GM18520 (cell line): Measurements from ENCODE around the gene PTMA.
"Not testable (repeated sequence)": the region's sequence is repeated elsewhere in the genome, so short reads cannot be mapped to it uniquely, and the experiment has no call there.

Source experiments
- ATAC-seq: cut with Tn5 transposase; IDR thresholded peaks from one replicate; pipeline ENCODE4 v1.9.1; 2021; ENCODE audit not compliant: unreplicated experiment

PTMA gene

DNA sequence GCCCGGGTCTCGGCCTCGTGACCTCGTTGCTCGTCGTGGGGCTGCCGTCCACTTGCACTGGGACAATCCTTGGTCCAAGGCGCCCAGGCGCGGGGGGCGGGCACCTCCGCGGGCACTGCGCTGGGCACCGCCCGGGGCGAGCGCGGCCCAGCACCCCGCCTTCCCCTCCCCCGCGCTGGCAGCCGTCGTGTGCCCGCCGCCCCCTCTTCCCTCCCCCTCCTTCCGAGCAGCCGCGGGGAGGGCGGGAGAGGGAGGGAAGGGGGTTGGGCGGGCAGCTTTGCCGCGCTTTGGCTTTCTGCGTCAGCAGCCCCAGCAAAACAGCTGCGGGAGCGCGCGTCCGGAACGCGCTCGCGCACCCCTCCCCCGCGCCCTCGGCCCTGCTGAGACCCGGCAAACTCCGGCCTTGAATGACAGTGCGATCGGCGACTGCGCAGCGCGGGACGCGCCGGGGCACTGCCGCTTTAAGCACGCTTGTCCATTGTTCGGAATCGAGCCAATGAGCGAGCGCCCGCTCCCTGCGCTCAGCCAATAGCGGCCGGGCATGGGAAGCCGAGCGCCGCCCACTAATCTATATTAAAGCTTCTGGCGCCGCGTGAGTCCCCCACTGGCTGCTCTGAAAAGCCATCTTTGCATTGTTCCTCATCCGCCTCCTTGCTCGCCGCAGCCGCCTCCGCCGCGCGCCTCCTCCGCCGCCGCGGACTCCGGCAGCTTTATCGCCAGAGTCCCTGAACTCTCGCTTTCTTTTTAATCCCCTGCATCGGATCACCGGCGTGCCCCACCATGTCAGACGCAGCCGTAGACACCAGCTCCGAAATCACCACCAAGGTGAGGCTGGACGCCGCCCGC, at the start of gene PTMA:
Gene PTMA, plus strand, starts transcription at position 599 of the 846 bp plus-strand sequence. Its CDS starts 182 bp downstream, at position 781.
- ATAC-seq, result peak; percentile 52

GRCh38 chr2:231660073-231660472, 48.3 kb upstream of the PTMA start:
- ATAC-seq, result not testable (repeated sequence)

DNA sequence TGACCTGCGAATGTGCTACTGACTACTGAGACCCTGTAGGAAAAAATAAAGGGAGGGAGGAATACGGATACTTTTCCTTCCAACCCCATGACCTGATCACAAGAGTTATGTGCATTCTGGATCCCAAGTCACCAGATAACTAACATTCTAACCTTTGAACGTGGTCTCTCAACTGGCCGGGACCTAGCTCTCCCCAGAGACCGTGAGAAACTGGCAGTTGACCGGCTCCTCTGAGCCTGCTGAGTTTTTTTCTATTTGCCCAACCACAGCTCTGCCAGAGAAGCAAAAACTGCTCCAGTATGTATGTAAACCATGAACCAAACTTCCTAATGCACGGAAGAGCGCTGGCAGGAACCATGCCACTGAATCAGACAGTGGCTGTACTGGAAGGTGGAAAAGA, 47.5 kb upstream of the PTMA start:
- ATAC-seq, result no peak

GRCh38 chr2:231661422-231662027, 46.8 kb upstream of the PTMA start:
- no peak for ATAC-seq

DNA sequence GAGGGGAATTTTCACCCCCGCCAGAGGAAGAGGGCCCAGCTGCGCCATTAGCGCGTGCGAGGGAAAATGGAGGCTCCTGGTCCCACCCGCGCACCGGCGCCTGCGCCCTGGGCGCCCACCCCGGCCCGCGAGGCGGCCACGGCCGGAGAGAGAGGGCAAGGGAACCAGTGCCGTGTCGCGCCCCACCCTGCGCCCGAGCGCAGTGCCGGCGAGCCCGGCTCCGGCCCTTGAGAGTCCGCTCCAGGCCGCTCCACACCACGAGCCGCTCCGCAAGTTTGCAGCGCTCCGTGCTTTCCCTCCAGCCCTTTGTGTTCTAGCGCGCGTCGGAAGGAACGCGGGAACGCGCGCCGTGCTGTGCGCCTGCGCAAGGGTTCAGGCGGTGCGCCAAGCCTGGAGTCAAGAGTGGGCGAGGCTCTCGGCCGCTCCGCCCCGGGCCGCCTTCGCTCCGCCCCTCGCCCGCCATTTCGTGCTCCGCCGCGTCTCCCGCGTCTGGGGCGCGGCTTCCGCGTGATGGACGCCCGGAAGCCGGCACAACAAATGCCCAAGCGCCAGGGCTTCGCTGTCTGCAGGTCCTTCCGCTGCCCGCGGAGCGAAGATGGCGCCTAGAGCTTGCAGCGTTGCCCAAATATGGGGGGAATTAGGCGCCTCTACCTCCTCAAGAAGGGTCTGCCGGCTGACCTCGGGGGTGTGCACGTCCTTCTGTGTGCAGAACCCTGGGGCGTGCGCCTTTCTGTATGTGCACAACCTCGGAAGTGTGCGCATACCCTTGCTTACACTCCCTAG, 46.1 kb upstream of the PTMA start:
- peak; percentile 70 for ATAC-seq

DNA sequence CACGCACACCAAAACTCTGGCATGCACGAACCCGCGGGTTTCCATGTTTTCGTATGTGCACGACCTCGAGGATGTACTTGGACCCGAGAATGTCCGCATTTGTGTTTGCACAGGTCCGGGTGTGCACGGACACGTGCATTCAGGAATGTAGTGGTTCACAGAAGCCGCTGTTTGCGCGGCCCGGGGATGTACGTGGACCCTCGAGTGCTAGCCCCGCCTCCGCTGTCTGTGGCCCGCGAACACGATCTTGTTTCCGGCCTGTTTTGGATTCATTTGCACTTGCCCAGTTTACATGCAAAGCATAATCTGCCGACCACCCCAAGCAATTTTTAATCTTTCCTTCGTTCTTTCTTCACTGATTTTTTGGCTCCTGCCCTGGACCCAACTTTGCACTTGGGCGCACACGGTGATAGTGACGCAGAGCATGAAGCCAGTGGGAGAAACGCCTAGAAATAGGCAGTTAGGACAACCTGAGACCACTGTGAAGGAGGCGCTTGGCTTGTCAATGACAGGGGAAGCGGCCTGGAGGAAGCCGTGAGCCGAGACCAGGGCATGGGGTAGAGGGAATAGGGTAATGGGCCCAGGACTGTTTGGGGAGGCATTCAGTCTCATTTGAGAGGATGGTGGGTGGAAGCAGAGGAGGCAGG, 45.4 kb upstream of the PTMA start:
- ATAC-seq, result no peak

GRCh38 chr2:231663458-231664212, 44.7 kb upstream of the PTMA start:
- ATAC-seq, result no peak

DNA sequence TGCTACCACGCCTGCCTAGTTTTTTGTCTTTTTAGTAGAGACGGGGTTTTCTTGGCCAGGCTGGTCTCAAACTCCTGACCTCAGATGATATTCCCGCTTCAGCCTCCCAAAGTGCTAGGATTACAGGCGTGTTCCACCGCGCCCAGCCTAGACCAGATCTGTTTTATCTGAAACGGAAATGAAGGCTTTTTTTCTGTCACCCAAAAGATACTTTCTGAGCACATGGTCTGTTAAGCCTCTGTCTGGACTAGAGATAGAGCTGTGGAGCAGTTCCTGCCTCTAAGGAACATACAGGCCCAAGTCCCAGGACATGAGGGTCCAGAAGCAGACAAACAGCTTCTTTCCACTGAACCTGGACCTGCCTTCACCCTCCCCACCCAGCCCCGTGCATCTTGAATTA, 43.6 kb upstream of the PTMA start:
- ATAC-seq, result no peak

DNA sequence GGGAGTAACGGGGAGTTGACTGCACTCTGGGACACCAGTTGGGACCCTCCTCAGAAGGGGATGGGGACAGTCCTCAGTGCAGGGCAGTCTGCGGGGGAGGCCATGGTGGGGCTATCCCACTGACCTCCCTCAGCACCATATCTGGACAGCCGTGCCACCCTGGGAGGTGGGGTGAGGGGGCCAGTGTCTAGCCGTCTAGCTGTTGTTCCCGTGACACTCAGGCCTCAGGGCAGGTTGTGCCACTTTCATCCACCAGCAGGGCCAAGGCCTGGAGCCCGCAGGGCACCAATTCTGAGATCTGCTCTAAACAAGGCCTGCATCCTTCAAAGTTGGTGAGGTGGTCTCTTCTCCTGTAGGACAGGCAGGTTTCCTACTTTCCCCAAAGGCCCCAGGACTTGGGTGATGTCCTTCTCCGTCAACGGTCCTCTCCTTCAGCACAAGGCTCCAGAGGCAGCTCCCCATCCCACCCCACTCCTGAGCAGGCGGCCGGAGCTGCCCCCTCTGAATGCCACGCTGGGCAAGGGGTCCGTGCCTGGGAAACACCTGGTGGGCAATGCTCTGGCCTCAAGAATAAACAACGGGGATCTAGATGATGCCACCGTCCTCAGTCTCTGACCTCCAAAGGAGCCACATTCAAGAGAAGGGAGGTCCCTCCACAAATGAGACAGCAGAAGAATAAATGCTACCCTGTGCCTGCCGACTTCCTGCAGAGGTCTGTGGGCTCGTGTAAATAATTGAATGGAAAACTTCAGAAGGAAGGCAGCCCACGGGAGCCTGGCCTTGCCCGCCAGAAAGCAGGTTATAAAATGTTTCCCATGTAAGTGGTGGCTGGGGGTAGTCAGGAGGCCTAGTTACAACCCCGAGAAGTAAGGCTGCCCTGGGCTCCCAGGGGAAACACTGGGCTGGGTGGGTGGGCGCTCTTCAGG, 42.8 kb upstream of the PTMA start:
- no peak for ATAC-seq

GRCh38 chr2:231666171-231667095, 41.9 kb upstream of the PTMA start:
- ATAC-seq, result no peak

DNA sequence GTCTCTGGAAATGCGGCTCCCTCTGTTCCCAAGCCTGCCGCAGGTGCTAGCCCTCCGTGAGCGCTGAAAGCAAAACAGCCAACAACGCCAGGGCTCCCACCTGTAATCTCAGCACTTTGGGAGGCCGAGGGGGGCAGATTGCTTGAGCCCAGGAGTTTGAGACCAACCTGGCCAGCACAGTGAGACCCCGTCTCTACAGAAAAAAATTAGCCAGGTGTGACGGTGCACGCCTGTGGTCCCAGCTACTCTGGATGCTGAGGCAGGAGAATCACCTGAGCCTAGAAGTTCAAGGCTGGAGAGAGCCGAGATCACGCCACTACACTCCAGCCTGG, 41.3 kb upstream of the PTMA start:
- ATAC-seq, result no peak

DNA sequence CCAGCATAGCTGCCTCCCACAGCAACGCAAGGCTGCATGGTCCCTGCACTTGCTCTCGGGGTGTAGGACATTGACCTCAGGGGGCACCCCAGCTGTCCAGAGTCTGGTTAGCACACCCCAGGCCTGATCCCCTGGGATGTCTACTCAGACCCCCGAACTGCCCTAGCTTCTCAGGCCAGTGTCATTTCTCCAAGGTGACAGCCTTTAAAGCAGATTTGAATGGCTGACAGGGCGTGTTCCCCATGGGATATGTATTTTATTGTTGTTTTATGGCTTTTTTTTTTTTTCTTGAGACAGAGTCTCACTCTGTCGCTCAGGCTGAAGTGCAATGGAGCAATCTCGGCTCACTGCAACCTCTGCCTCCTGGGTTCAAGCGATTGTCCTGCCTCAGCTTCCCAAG, 40.8 kb upstream of the PTMA start:
- ATAC-seq, result no peak

DNA sequence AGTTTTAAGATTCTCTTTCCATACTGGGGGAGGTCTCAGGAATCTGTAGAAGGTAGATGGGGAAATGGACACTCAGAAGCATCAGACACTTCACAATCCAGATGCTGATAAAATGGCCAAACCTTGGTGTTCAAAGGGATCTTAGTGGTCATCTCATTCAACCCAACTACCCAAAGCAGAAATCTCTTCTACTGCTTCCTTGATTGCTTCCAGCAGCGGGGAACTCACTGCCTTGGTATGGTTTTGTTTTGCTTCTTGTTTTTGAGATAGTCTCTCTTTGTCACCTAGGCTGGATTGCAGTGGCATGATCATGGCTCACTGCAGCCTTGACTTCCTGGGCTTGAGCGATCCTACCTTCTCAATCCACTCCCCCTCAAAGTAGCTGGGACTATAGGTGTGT, 39.3 kb upstream of the PTMA start:
- ATAC-seq, result no peak

DNA sequence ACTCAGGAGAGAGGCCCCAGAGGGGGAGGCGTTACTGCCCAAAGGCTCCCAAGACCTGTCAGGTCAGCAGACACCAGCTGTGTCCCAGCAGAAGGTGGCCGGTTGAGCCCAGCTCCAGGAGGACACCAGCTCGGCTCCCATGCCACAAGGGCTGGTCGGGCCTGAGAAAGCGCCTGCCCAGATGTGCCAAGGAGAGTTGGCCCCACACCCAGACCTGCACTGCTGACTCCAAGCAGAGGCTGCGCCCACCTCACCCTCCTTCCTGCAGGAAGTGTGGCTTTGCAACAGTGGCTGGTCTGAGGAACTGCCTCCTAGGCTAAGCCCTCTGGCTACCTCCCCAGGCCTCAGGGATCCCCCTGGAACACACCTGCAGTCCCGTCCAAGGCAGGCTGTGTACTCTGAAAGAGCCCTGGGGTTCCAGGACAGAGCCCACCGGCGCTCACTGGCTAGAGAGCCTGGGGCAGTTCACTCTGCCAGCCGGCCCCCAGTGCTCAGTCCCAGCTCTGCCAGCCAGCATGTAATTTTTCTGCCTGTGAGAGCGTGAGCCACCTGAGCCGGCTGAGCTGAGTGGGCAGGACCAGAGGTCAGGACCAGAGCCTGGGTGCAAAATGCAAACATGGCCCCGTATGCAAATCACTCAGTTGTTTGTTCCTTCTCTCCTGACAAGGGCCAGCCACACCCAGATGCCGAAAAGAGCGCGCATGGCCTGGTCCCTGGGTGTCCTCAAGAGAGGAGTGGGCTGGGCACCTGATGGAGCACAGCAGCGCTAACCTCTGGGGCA, 36.9 kb upstream of the PTMA start:
- ATAC-seq, result peak; percentile 31

DNA sequence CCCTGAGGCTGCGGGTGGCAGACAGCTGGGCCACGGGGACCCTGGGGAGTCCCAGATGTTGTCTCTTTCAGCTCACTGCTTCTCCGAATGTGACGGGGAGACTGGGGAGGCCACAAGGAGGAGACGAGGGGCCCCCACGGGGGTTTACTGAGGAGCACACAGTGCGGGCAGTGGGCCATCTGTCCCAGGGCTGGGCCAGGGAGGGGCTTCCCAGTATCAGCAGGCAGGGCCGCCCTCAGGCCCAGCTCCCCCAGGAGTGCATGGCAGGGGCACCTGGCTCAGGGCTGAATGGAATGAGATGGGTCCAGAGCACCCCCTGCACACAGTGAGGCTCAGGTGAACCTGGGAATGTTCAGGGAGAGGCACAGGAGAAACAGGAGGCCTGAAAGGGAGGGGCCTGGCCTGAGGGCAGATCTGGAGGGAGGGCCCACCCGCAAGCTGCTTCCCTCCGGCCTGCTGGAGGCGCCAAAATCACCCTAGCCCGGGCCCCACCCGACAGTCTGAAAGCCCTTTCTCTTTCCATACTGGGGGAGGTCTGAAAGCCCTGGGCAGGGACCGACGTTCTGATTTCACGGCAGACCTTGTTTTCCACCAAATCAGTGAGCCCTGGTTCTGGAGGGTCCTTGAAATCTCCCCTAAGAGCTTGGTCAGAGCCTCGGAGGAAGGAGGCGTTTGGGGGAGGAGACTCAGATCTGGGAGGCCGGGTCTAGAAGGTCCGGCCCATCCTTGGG, 35.5 kb upstream of the PTMA start:
- ATAC-seq, result peak; percentile 45

- ATAC-seq, result no peak
Observed at GRCh38 chr2:231673348-231673770, 35.0 kb upstream of the PTMA start.
